Panc1 (cell line): ENCODE data around the gene TMED6. TPM values are rescaled to one million over a fixed set of nuclear protein-coding genes. Genes with fewer than 3 reads are reported as not detected.

Source experiments
- ATAC-seq: fragments of 200-7000 bp; cut with Tn5 transposase; 2 replicates; pipeline ENCODE4 v1.9.1; 2020; ENCODE audit warnings: mild to moderate bottlenecking, moderate library complexity
- BruUV-seq: library from RNA; stranded (reverse); fragments of 400-500 nt; replicated peaks from 2 replicates; lab custom pipeline; 2021; lab: Mats Ljungman, UMichigan
- CTCF ChIA-PET: fragments of 300-600 bp; sonication (Branson Sonifier 250); formaldehyde crosslinking; loops from one replicate; lab custom pipeline; 2022; ENCODE audit warnings: antibody characterized with exemption; lab: Charles Lee
- POLR2A ChIA-PET: fragments of 300-600 bp; sonication (Branson Sonifier 250); formaldehyde crosslinking; loops from one replicate; lab custom pipeline; 2022; ENCODE audit warnings: antibody characterized with exemption; lab: Charles Lee
- DNase-seq: peaks from one replicate; pipeline ENCODE4 v3.0.0-alpha.2; 2010; ENCODE audit warnings: low read depth, low spot score
- H3K27ac ChIP-seq: 2 replicates; pipeline ENCODE4 v1.5.1; 2011; ENCODE audit warnings: mild to moderate bottlenecking, low read length, inconsistent platforms
- H3K27me3 ChIP-seq: fragments of 200-500 bp; sonication (Bioruptor generic); 2 replicates; pipeline ENCODE4 v1.6.0; 2014; ENCODE audit warnings: low read length, inconsistent platforms; ENCODE audit not compliant: control insufficient read depth, insufficient read depth
- H3K36me3 ChIP-seq: fragments of 200-500 bp; sonication (Bioruptor generic); 2 replicates; pipeline ENCODE4 v1.5.1; 2014; ENCODE audit warnings: inconsistent platforms, mild to moderate bottlenecking, low read length, moderate library complexity; ENCODE audit not compliant: control insufficient read depth, insufficient read depth
- H3K4me1 ChIP-seq: 2 replicates; pipeline ENCODE4 v1.5.1; 2011; ENCODE audit warnings: inconsistent platforms, mild to moderate bottlenecking, low read length, moderate library complexity; ENCODE audit not compliant: control insufficient read depth, insufficient read depth
- H3K4me3 ChIP-seq, 2 experiments: 2 replicates each; pipeline ENCODE4 v1.5.1; 2011 to 2012; ENCODE audit warnings: low read depth in 2 of 2, low read length in 2 of 2, mild to moderate bottlenecking in 2 of 2, inconsistent platforms in 1 of 2, moderate library complexity in 1 of 2
- H3K9me3 ChIP-seq: fragments of 200-500 bp; sonication (Bioruptor generic); 2 replicates; pipeline ENCODE4 v1.5.1; 2014; ENCODE audit warnings: low read depth, mild to moderate bottlenecking, inconsistent platforms, low read length, moderate library complexity; ENCODE audit not compliant: control insufficient read depth, insufficient read depth
- CTCF ChIP-seq: fragments of 450-650 bp; IDR thresholded peaks from 2 replicates; pipeline ENCODE4 v1.5.1; 2017; ENCODE audit warnings: mild to moderate bottlenecking
- POLR2AphosphoS5 ChIP-seq: IDR thresholded peaks from 2 replicates; pipeline ENCODE4 v1.6.1; 2012; ENCODE audit warnings: mild to moderate bottlenecking, low read depth, low read length, moderate library complexity
- REST ChIP-seq, 2 experiments: IDR thresholded peaks; 2 replicates each; pipeline ENCODE4 v1.6.1; 2011 to 2012; ENCODE audit warnings: low read depth in 2 of 2, control low read depth in 1 of 2, low read length in 1 of 2, mild to moderate bottlenecking in 1 of 2, moderate library complexity in 1 of 2; ENCODE audit not compliant: insufficient read depth in 1 of 2
- SIN3A ChIP-seq: IDR thresholded peaks from 2 replicates; pipeline ENCODE4 v1.6.1; 2012; ENCODE audit warnings: low read depth, mild to moderate bottlenecking, low read length, moderate library complexity, borderline replicate concordance; ENCODE audit not compliant: insufficient read depth
- TCF7L2 ChIP-seq: IDR thresholded peaks from 2 replicates; pipeline ENCODE4 v1.6.1; 2011; ENCODE audit warnings: mild to moderate bottlenecking, low read depth, low read length, inconsistent platforms
- in situ Hi-C: cut with HindIII; loops from 2 replicates; pipeline ENCODE4 v1.10.0; 2016; ENCODE audit warnings: low sequenced_read_pairs, low pct_unique_long_range_greater_than_20kb
- intact Hi-C: fragments of 100-400 bp; cut with micrococcal nuclease; formaldehyde crosslinking; loops from one replicate; pipeline ENCODE4 v1.10.0; 2022; ENCODE audit not compliant: unreplicated experiment
- total RNA-seq: library from RNA; stranded (reverse); gene quantifications from one replicate; pipeline ENCODE4 v1.2.1, GENCODE V29; 2021; ENCODE audit not compliant: unreplicated experiment

Gene TMED6
- total RNA-seq, 1 experiment from 2014 or later = 0.36 TPM

- Histone ChIP-seq H3K4me3 (no peak overlapping the region), H3K27ac (no peak overlapping the region), H3K4me1 (peaks cover 13% of the 10 kb centered on the region), H3K9me3 (no peaks in the 10 kb centered on the region), H3K27me3 (no peaks in the 10 kb centered on the region), H3K36me3 (peaks cover 25% of the 10 kb centered on the region)
- TF ChIP-seq REST (IDR thresholded peaks at IDR 0.05; ENCODE audit: insufficient read depth in 1 of 2, low read depth in 2 of 2, low read length in 1 of 2) (no peak), TCF7L2 (no peak), CTCF (no peak), POLR2AphosphoS5 (no peak), SIN3A (no peak)
- CTCF ChIA-PET = no interaction called here
- ATAC-seq (no peak), DNase-seq (no peak)
- in situ Hi-C loops (no loop called here), intact Hi-C loops (no loop called here)
- no TSS peak for BruUV-seq
- POLR2A ChIA-PET = no interaction called here
Observed at GRCh38 chr16:69382421-69382820, 30.8 kb upstream of the TMED6 start.

GRCh38 chr16:69381231-69381630, 29.6 kb upstream of the TMED6 start:
- no peaks in the 10 kb centered on the region for H3K9me3 ChIP-seq
- H3K4me1 ChIP-seq = peaks cover 13% of the 10 kb centered on the region
- ChIA-PET CTCF (no interaction called here), POLR2A (interaction anchor here (0.5 kb wide), 1 partner anchor 17 kb away, joined by 3 read pairs; no protein-coding TSS in a partner anchor)
- H3K27ac ChIP-seq = no peak overlapping the region
- H3K36me3 ChIP-seq = peaks cover 25% of the 10 kb centered on the region
- H3K4me3 ChIP-seq = no peak overlapping the region
- TF ChIP-seq CTCF (no peak), TCF7L2 (no peak), SIN3A (no peak), POLR2AphosphoS5 (no peak), REST (IDR thresholded peaks at IDR 0.05; ENCODE audit: insufficient read depth in 1 of 2, low read depth in 2 of 2, low read length in 1 of 2) (no peak)
- BruUV-seq = no TSS peak
- ATAC-seq = no peak
- no peak for DNase-seq
- in situ Hi-C loops = no loop called here
- no peaks in the 10 kb centered on the region for H3K27me3 ChIP-seq
- intact Hi-C loops = no loop called here
